GM12878 (cell line): ENCODE results near the gene RPL34. TPM values are rescaled to one million over a fixed set of nuclear protein-coding genes. Genes with fewer than 3 reads are reported as not detected.
A peak's percentile ranks its signal among the peaks of the same experiment; 100 is the strongest.

Experiments used
- ATAC-seq: fragments of 200-7000 bp; cut with Tn5 transposase; 3 replicates; pipeline ENCODE4 v1.9.1; 2020; ENCODE audit warnings: mild to moderate bottlenecking, moderate library complexity
- BruUV-seq: library from RNA; stranded (reverse); fragments of 400-500 nt; replicated peaks from 2 replicates; lab custom pipeline; 2021; lab: Mats Ljungman, UMichigan
- CTCF ChIA-PET: fragments of 300-600 bp; sonication (Branson Sonifier 250); formaldehyde crosslinking; extraction: SDS; loops from one replicate; lab custom pipeline; 2021; ENCODE audit warnings: inconsistent platforms; lab: Yijun Ruan, JAX
- POLR2A ChIA-PET: fragments of 350-600 bp; formaldehyde crosslinking; extraction: SDS; loops from one replicate; lab custom pipeline; 2021; ENCODE audit warnings: inconsistent platforms; lab: Charles Lee
- RAD21 ChIA-PET: fragments of 300-600 bp; sonication (Branson Sonifier 250); formaldehyde crosslinking; loops from one replicate; lab custom pipeline; 2023; ENCODE audit warnings: antibody characterized with exemption; ENCODE audit not compliant: unreplicated experiment; lab: Charles Lee
- SMC1A ChIA-PET: fragments of 300-600 bp; sonication (Branson Sonifier 250); formaldehyde crosslinking; loops from one replicate; lab custom pipeline; 2023; ENCODE audit not compliant: unreplicated experiment, uncharacterized antibody; lab: Charles Lee
- DNase-seq: peaks from one replicate; pipeline ENCODE4 v3.0.0-alpha.2; 2011; ENCODE audit warnings: low read depth, low spot score
- FAIRE-seq: peaks from 3 replicates; lab custom pipeline; 2011; peaks lifted over from hg19 to GRCh38; lab: Jason Lieb, UNC
- H2AFZ ChIP-seq: 2 replicates; pipeline ENCODE4 v1.6.0; 2011; ENCODE audit warnings: low read depth, low read length, control low read depth; ENCODE audit not compliant: control insufficient read depth
- H3K27ac ChIP-seq: 2 replicates; pipeline ENCODE4 v1.5.1; 2011; ENCODE audit warnings: control low read depth; ENCODE audit not compliant: control insufficient read depth, insufficient read depth
- H3K27me3 ChIP-seq, 2 experiments: replicated peaks in 1 of 2; 2 replicates each; pipeline versions ENCODE4 v1.6.0 to v1.6.1; 2011; ENCODE audit warnings: low read length in 1 of 2; ENCODE audit not compliant: control insufficient read depth in 2 of 2, insufficient read depth in 2 of 2
- H3K36me3 ChIP-seq, 2 experiments: 2 replicates each; pipeline ENCODE4 v1.5.1; 2011; ENCODE audit warnings: low read length in 1 of 2; ENCODE audit not compliant: control insufficient read depth in 2 of 2, insufficient read depth in 2 of 2
- H3K4me1 ChIP-seq: 2 replicates; pipeline ENCODE4 v1.6.1; 2011; ENCODE audit warnings: mild to moderate bottlenecking, low read length, moderate library complexity, mixed read lengths; ENCODE audit not compliant: control insufficient read depth, insufficient read depth
- H3K4me2 ChIP-seq: 2 replicates; pipeline ENCODE4 v1.6.0; 2011; ENCODE audit warnings: control low read depth; ENCODE audit not compliant: control insufficient read depth, insufficient read depth
- H3K4me3 ChIP-seq: fragments of 200-600 bp; sonication (generic); 2 replicates; pipeline ENCODE4 v1.5.1; 2016
- H3K79me2 ChIP-seq: 2 replicates; pipeline ENCODE4 v1.6.0; 2011; ENCODE audit warnings: low read length; ENCODE audit not compliant: control insufficient read depth, insufficient read depth
- H3K9ac ChIP-seq: 2 replicates; pipeline ENCODE4 v1.8.0; 2011; ENCODE audit warnings: low read length, control low read depth, mixed read lengths; ENCODE audit not compliant: control insufficient read depth, insufficient read depth
- H3K9me3 ChIP-seq: replicated peaks from 3 replicates; pipeline ENCODE4 v1.5.1; 2011; ENCODE audit warnings: mild to moderate bottlenecking, low read length; ENCODE audit not compliant: control insufficient read depth, insufficient read depth
- H4K20me1 ChIP-seq: 2 replicates; pipeline ENCODE4 v1.6.0; 2011; ENCODE audit not compliant: control insufficient read depth, insufficient read depth
- CBX5 ChIP-seq: sonication (generic); IDR thresholded peaks from 2 replicates; pipeline ENCODE4 v1.6.1; 2016; ENCODE audit warnings: low read depth, moderate library complexity, mild to moderate bottlenecking, inconsistent platforms
- EED ChIP-seq: sonication (generic); IDR thresholded peaks from 2 replicates; pipeline ENCODE4 v1.6.1; 2016; ENCODE audit warnings: antibody characterized with exemption, low read depth
- IRF4 ChIP-seq: IDR thresholded peaks from 2 replicates; pipeline ENCODE4 v1.6.1; 2011; ENCODE audit warnings: low read depth, low read length
- JUNB ChIP-seq: IDR thresholded peaks from 2 replicates; pipeline ENCODE4 v1.6.1; 2016; ENCODE audit warnings: antibody characterized with exemption, mild to moderate bottlenecking
- MEF2A ChIP-seq: IDR thresholded peaks from 2 replicates; pipeline ENCODE4 v1.6.1; 2011; ENCODE audit warnings: low read depth, mild to moderate bottlenecking, low read length, moderate library complexity; ENCODE audit not compliant: insufficient read depth
- MYB ChIP-seq: fragments of 150-350 bp; IDR thresholded peaks from 2 replicates; pipeline ENCODE4 v1.6.1; 2014; ENCODE audit warnings: mild to moderate bottlenecking, low read depth, low read length, borderline replicate concordance
- POLR2AphosphoS2 ChIP-seq: IDR thresholded peaks from 2 replicates; pipeline ENCODE4 v1.6.1; 2011; ENCODE audit warnings: low read depth, mild to moderate bottlenecking, low read length, improper control_type of control experiment, moderate library complexity
- RAD51 ChIP-seq: fragments of 450-650 bp; IDR thresholded peaks from 2 replicates; pipeline ENCODE4 v1.6.1; 2016; ENCODE audit warnings: moderate library complexity, mild to moderate bottlenecking, inconsistent platforms
- SMARCA5 ChIP-seq: fragments of 450-650 bp; IDR thresholded peaks from 2 replicates; pipeline ENCODE4 v1.6.1; 2017; ENCODE audit warnings: mild to moderate bottlenecking
- SRF ChIP-seq, 2 experiments: IDR thresholded peaks; 2 replicates each; pipeline ENCODE4 v1.6.1; 2011; ENCODE audit warnings: low read depth in 2 of 2, low read length in 2 of 2, mild to moderate bottlenecking in 1 of 2, moderate library complexity in 1 of 2
- YY1 ChIP-seq: IDR thresholded peaks from 2 replicates; pipeline ENCODE4 v1.6.1; 2011; ENCODE audit warnings: low read depth, mild to moderate bottlenecking, low read length
- in situ Hi-C: fragments of 300-500 bp; cut with MboI; formaldehyde crosslinking; loops from 9 replicates; pipeline ENCODE4 v1.14.3; 2018; ENCODE audit warnings: mixed read lengths
- intact Hi-C: fragments of 100-400 bp; cut with micrococcal nuclease; formaldehyde crosslinking; loops from one replicate; pipeline ENCODE4 v1.14.2; 2022; ENCODE audit not compliant: unreplicated experiment
- polyA plus RNA-seq, 11 experiments: library from polyadenylated mRNA; depleted of rRNA in 4 of 11; unstranded in 6 of 11; stranded (reverse) in 5 of 11; fragments of >200 nt; fragmentation: Nextera tagmentation in 4 of 11; fragmentation: Illumina TruSeq in 1 of 11; extraction: Ambion mirVana in 4 of 11; extraction: Trizol in 1 of 11; gene quantifications; 1 replicate in 1 of 11; 2 replicates in 10 of 11; pipeline versions ENCODE4 v1.2.1 to v1.2.3, GENCODE V29; 2011 to 2016; ENCODE audit warnings: inconsistent platforms in 2 of 11, missing spikeins in 2 of 11, low read depth in 1 of 11
- total RNA-seq, 4 experiments: library from RNA; depleted of rRNA in 3 of 4; stranded (reverse); fragments of >200 nt in 3 of 4; fragmentation: Illumina TruSeq in 1 of 4; extraction: Trizol in 1 of 4; gene quantifications; 2 replicates each; pipeline versions ENCODE4 v1.2.1 to v1.2.3, GENCODE V29; 2013 to 2021
- TF ChIP-seq, protein P1 (sequence below), 3 experiments: IDR thresholded peaks in 2 of 3; conservative IDR thresholded peaks in 1 of 3; 2 replicates each; pipeline ENCODE4 v1.5.1; 2011; ENCODE audit warnings: low read depth in 3 of 3, low read length in 3 of 3, mild to moderate bottlenecking in 3 of 3, control low read depth in 2 of 3, moderate library complexity in 2 of 3, inconsistent platforms in 1 of 3, mixed read lengths in 1 of 3; ENCODE audit not compliant: control insufficient read depth in 2 of 3, insufficient read depth in 1 of 3; ENCODE audit errors: extremely low read depth in 1 of 3
- TF ChIP-seq, protein P2 (sequence below): IDR thresholded peaks from 2 replicates; pipeline ENCODE4 v1.6.1; 2012; ENCODE audit warnings: low read depth, low read length, improper control_type of control experiment
- TF ChIP-seq, protein P3 (sequence below): fragments of 450-650 bp; IDR thresholded peaks from 2 replicates; pipeline ENCODE4 v1.6.1; 2018; ENCODE audit warnings: mild to moderate bottlenecking, low read depth, moderate library complexity; ENCODE audit not compliant: partially characterized antibody
- TF ChIP-seq, protein P4 (sequence below): fragments of 450-650 bp; IDR thresholded peaks from 2 replicates; pipeline ENCODE4 v1.6.1; 2016; ENCODE audit warnings: mild to moderate bottlenecking

Gene RPL34
- total and polyA plus RNA-seq, 10 of the 15 experiments (the other 5 are each of a cell fraction or from before 2014, with no cell fraction given): 1,792 to 6,697 (median 2,464) TPM

DNA sequence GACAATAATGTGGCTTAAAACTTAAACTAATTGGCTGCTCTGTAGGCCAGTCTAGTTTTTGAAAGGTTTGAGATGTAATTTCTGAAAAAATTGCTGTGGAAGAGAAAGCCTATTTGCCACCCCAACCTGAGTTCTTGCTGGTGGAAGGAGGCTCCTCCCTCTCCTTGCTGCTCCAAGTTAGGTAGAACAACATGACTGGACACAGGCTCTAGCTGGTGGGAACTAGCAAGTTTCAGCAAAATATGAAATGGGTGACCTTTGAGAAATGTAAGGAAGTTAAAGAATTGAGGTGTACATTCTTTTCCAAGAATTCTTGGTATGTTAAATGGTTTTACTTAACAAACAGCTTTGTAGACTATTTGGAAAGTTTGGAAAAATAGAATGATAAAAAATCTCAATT, 8.0 kb downstream of the RPL34 start:
- CTCF ChIA-PET: interaction anchor here (0.6 to 1.2 kb wide), 3 partner anchors 10 to 67 kb away, joined by 3 read pairs; no protein-coding TSS in a partner anchor
- Histone ChIP-seq H4K20me1 (peaks cover 3% of the 10 kb centered on the region; the same call in 1 of the 2 replicates), H3K36me3 (peaks cover 10 to 43% of the 10 kb centered on the region in 2 experiments), H3K4me2 (no peak overlapping the region), H3K27ac (no peak overlapping the region), H3K9ac (no peak overlapping the region), H2AFZ (no peak overlapping the region), H3K9me3 (no peaks in the 10 kb centered on the region), H3K4me1 (no peaks in the 10 kb centered on the region), H3K27me3 (no peaks in the 10 kb centered on the region), H3K79me2 (peaks cover 17% of the 10 kb centered on the region), H3K4me3 (no peak overlapping the region)
- intact Hi-C loops: no loop called here
- SMC1A ChIA-PET: interaction anchor here (1.4 kb wide), 1 partner anchor 8 kb away, joined by 7 read pairs; the partner anchor contains the start of gene RPL34
- ATAC-seq (peak; percentile 11; the same call in 1 of the 3 replicates), DNase-seq (no peak), FAIRE-seq (no peak)
- RAD21 ChIA-PET: no interaction called here
- BruUV-seq: no TSS peak
- POLR2A ChIA-PET: no interaction called here
- in situ Hi-C loops: no loop called here
- TF ChIP-seq CBX5: no peak
- TF ChIP-seq, protein P1, sequence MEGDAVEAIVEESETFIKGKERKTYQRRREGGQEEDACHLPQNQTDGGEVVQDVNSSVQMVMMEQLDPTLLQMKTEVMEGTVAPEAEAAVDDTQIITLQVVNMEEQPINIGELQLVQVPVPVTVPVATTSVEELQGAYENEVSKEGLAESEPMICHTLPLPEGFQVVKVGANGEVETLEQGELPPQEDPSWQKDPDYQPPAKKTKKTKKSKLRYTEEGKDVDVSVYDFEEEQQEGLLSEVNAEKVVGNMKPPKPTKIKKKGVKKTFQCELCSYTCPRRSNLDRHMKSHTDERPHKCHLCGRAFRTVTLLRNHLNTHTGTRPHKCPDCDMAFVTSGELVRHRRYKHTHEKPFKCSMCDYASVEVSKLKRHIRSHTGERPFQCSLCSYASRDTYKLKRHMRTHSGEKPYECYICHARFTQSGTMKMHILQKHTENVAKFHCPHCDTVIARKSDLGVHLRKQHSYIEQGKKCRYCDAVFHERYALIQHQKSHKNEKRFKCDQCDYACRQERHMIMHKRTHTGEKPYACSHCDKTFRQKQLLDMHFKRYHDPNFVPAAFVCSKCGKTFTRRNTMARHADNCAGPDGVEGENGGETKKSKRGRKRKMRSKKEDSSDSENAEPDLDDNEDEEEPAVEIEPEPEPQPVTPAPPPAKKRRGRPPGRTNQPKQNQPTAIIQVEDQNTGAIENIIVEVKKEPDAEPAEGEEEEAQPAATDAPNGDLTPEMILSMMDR (IDR thresholded peaks at IDR 0.05 in 2 of 3, conservative IDR thresholded peaks at IDR 0.05 in 1 of 3; ENCODE audit: control insufficient read depth in 2 of 3, extremely low read depth in 1 of 3, insufficient read depth in 1 of 3, low read depth in 3 of 3, low read length in 3 of 3): no peak
- no peak for TF ChIP-seq RAD51
- no peak for TF ChIP-seq IRF4
- TF ChIP-seq JUNB: no peak
- TF ChIP-seq SRF (IDR thresholded peaks at IDR 0.05; ENCODE audit: low read depth in 2 of 2, low read length in 2 of 2): no peak
- TF ChIP-seq SMARCA5: no peak
- TF ChIP-seq, protein P2, sequence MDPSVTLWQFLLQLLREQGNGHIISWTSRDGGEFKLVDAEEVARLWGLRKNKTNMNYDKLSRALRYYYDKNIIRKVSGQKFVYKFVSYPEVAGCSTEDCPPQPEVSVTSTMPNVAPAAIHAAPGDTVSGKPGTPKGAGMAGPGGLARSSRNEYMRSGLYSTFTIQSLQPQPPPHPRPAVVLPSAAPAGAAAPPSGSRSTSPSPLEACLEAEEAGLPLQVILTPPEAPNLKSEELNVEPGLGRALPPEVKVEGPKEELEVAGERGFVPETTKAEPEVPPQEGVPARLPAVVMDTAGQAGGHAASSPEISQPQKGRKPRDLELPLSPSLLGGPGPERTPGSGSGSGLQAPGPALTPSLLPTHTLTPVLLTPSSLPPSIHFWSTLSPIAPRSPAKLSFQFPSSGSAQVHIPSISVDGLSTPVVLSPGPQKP: no peak
- TF ChIP-seq, protein P3, sequence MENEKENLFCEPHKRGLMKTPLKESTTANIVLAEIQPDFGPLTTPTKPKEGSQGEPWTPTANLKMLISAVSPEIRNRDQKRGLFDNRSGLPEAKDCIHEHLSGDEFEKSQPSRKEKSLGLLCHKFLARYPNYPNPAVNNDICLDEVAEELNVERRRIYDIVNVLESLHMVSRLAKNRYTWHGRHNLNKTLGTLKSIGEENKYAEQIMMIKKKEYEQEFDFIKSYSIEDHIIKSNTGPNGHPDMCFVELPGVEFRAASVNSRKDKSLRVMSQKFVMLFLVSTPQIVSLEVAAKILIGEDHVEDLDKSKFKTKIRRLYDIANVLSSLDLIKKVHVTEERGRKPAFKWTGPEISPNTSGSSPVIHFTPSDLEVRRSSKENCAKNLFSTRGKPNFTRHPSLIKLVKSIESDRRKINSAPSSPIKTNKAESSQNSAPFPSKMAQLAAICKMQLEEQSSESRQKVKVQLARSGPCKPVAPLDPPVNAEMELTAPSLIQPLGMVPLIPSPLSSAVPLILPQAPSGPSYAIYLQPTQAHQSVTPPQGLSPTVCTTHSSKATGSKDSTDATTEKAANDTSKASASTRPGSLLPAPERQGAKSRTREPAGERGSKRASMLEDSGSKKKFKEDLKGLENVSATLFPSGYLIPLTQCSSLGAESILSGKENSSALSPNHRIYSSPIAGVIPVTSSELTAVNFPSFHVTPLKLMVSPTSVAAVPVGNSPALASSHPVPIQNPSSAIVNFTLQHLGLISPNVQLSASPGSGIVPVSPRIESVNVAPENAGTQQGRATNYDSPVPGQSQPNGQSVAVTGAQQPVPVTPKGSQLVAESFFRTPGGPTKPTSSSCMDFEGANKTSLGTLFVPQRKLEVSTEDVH: no peak
- no peak for TF ChIP-seq EED
- TF ChIP-seq YY1: no peak
- TF ChIP-seq, protein P4, sequence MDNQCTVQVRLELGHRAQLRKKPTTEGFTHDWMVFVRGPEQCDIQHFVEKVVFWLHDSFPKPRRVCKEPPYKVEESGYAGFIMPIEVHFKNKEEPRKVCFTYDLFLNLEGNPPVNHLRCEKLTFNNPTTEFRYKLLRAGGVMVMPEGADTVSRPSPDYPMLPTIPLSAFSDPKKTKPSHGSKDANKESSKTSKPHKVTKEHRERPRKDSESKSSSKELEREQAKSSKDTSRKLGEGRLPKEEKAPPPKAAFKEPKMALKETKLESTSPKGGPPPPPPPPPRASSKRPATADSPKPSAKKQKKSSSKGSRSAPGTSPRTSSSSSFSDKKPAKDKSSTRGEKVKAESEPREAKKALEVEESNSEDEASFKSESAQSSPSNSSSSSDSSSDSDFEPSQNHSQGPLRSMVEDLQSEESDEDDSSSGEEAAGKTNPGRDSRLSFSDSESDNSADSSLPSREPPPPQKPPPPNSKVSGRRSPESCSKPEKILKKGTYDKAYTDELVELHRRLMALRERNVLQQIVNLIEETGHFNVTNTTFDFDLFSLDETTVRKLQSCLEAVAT: no peak
- no peak for TF ChIP-seq MEF2A
- no peak for TF ChIP-seq MYB
- no peak for TF ChIP-seq POLR2AphosphoS2
